ENCODE results near the gene ECE1.
A peak's percentile ranks its signal among the peaks of the same experiment; 100 is the strongest.
"Not testable (repeated sequence)": the region's sequence is repeated elsewhere in the genome, so short reads cannot be mapped to it uniquely, and the experiment has no call there.

The ECE1 gene

GRCh38 chr1:21246905-21247642 lies 43.2 kb downstream of the ECE1 start:
- DNase-seq: no peak

DNA sequence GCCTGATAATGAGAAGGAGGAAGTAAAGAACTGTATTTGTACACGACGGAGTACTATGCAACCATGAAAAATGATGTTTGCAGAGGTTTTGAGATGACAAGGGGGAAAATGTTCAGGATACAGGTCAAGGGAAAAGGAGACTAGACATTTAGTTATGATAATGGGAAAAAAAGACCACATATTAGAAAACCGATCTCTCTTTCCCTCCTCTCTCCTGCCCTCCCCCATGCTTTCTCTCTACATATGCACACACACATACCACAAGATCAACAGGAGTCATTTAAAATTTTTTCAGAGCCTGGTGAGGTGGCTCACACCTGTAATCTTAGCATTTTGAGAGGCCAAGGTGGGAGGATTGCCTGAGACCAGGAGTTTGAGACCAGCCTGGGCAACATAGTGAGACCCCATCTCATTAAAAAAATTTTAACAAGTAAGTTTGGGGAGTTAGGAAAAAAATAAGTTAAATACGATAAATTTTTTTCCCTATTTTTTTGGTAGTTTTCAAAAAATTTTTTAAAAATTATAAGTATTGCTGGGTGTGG lies 44.5 kb downstream of the ECE1 start:
- no peak for DNase-seq

- no peak for DNase-seq
Observed at GRCh38 chr1:21244986-21245687, 45.1 kb downstream of the ECE1 start.

- no peak for DNase-seq
Observed at GRCh38 chr1:21244154-21244553, 46.1 kb downstream of the ECE1 start.

- no peak for DNase-seq
Observed at GRCh38 chr1:21242846-21243245, 47.4 kb downstream of the ECE1 start.

- DNase-seq: no peak
Observed at GRCh38 chr1:21241771-21242581, 48.3 kb downstream of the ECE1 start.

- DNase-seq: no peak
Observed at GRCh38 chr1:21240706-21241105, 49.6 kb downstream of the ECE1 start.

GRCh38 chr1:21239221-21239620 lies 51.0 kb downstream of the ECE1 start:
- DNase-seq: no peak

DNA sequence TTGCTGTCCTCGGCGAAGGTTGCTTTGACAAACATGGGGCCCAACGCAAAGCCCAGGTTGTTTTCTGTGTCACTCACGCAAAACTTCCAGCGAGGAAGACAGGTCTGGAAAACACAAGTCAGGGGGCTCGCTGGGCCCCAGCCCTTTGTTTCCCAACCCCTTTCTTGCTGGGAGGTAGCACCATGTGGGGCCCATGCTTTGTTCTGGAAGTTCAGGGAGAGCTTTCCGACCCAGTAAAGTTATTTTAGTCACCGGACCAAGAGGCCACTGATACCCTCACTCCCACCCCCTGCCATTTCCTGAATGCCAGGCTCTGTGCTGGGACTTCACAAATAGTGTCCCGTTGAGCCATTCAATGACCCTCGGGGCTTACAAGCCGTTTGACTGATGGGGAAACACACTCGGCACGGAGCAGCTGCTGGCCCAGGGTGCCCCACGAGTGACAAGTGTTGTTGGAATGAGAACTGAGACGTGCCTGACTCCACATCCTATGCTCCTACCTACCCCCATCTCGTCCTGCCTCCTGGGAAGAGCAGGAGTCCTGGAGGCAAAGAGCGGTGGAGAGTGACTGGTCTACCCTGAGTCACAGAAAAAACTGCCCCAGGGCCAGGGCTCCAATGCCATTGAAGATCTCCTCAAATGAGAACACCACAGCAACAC lies 52.0 kb downstream of the ECE1 start:
- peak; percentile 89 for DNase-seq

- no peak for DNase-seq
Observed at GRCh38 chr1:21237446-21238088, 52.7 kb downstream of the ECE1 start.

GRCh38 chr1:21236178-21236577 lies 54.1 kb downstream of the ECE1 start:
- DNase-seq: no peak

DNA sequence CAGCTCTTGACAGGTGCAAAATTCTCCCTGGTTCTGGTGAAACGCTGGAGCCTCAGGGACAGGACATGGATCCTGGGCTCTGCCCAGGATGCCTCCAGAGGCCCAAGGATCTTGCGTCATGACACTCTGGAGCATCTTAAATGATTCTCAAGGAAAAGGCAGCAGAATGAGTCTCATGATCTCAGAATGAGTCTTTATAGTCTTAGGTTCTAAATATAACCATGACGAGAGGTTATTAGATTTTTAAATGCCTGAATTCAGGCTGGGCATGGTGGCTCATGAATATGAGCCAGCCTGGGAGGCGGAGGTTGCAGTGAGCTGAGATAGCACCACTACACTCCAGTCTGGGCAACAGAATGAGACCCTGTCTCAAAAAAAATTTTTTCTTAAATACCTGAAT lies 55.5 kb downstream of the ECE1 start:
- no peak for DNase-seq

DNA sequence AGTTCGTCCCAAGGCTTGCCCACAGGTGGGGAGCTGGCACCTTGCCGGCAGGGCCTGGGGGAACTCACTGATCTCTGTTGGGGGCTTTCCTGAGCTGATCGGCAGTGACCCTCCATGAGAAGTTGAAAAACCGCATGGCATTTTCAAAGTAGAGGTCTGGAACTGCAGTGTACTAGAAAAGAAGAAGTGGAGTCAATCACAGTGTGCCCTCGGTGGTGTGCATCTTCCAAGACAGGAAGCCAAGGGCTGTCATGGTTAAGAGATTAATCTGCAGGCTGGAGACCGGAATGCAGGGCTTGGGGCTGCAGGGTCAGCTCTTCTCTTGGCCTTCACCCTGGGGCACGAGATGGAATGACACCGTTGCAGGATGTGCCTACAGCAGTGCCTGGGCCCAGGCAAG lies 56.8 kb downstream of the ECE1 start:
- DNase-seq: no peak

DNA sequence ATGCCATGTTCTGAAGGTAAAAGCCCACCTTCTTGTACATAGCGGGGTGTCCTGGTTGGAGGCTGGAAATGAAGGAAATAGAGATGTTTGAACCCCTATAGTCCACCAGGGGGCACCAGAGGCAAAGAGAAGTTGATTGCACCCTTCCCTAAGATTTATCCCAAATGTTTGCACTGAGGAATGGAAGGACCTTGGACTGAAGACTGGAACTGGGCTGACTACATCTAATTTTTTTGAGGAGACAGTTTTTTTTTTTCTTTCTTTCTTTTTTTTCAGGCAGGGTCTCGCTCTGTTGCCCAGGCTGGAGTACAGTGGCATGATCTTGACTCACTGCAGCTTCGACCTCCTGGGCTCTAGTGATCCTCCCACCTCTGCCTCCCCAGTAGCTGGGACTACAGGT lies 58.2 kb downstream of the ECE1 start:
- DNase-seq: no peak

GRCh38 chr1:21229246-21230000 lies 60.8 kb downstream of the ECE1 start:
- peak; percentile 28 for DNase-seq

DNA sequence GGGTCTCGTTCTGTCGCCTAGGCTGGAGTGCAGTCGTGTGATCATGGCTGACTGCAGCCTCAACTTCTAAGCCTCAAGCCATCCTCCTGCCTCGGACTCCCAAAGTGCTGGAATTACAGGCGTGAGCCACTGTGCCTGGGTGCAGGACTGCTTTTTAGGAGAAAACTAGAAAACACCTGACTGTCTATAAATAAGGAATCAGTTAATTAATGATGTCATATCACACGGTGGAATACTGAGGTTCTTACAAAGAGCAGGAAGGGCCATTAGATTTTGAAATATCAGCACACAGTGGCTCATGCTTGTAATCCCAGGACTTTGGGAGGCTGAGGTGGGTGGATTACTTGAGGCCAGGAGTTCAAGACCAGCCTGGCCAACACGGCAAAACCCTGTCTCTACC lies 62.0 kb downstream of the ECE1 start:
- not testable (repeated sequence) for DNase-seq

DNA sequence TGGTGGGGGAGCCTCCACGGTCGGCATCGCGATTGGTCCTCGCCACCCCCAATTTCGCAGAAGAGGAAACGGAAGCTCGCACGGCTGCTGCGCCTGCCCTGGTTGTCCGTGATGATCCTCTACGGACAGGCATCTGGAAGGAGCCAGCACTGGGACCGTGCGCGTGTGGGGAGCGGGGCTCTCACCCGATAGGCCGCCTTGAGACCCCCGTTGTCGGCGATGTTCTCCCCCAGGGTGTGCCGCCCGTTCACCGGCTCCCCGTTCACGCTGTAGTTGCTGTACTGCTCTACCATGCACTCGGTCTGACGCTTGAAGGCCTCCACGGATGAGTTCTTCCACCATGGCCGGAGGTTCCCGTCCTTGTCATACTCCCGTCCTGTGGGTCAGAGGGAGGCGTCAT lies 65.2 kb downstream of the ECE1 start:
- DNase-seq: no peak

- no peak for DNase-seq
Observed at GRCh38 chr1:21220815-21221214, 69.4 kb downstream of the ECE1 start.

- no peak for DNase-seq
Observed at GRCh38 chr1:21219674-21220073, 70.6 kb downstream of the ECE1 start.

- no peak for DNase-seq
Observed at GRCh38 chr1:21217812-21218596, 72.3 kb downstream of the ECE1 start.

Data from amniotic stem cell (primary cell).